SHP77 (cell line): Measurements from ENCODE around the gene CCDC60.
A peak's percentile ranks its signal among the peaks of the same experiment; 100 is the strongest.

Experiments
- DNase-seq, 2 experiments: peaks; one replicate each; lab custom pipeline; 2025; lab: John Stamatoyannopoulos, UW

CCDC60 gene

GRCh38 chr12:119540476-119540875, 205.9 kb downstream of the CCDC60 start:
- no peak for DNase-seq

DNA sequence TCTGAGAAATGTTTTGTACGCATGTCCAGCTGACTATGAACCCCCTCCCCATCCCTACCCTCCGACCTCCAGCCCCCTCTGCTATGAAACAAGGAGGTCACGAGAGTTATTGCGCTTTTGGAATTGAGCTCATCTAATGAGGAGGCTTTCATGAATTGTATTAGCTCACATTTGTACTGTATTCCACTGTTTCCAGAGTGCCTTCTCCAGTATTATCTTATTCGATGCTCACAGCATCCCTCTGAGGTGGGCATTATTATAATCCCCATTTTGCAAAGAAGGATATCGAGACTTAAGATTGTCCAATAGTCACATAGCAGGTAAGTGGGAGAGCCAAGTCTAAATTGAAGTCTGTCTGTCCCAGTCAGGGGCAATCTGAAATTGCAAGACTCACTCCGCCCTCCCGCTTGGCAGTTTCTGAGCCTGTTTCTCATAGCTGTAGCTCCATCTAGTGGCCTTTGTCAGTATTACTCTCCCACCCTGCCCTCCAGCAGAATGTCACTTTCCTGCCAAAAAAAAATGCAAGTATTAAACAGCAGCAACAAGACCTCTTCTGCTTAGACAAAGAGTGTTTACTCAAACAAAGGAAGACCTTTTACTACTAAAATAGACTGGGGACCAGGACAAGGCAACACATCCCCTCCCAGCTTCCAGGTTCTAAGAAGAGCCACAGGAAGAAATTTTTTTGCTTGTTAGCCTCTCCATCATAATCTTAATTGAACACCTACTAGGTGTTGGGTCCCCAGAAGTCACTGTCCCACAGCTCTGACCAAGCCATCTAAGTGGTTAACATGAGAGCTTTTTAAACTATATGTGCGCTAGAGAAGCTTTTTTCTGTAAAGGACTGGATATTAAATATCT, 210.5 kb downstream of the CCDC60 start:
- peak; percentile 49 to 71 for DNase-seq

GRCh38 chr12:119546340-119546739, 211.8 kb downstream of the CCDC60 start:
- DNase-seq, result no peak

- no peak for DNase-seq
These were observed 212.5 kb downstream of the CCDC60 start for GRCh38 chr12:119547001-119547400.

GRCh38 chr12:119556854-119557253, 222.3 kb downstream of the CCDC60 start:
- DNase-seq, result no peak

- DNase-seq, result no peak
These were observed 230.9 kb downstream of the CCDC60 start for GRCh38 chr12:119565404-119565803.

DNA sequence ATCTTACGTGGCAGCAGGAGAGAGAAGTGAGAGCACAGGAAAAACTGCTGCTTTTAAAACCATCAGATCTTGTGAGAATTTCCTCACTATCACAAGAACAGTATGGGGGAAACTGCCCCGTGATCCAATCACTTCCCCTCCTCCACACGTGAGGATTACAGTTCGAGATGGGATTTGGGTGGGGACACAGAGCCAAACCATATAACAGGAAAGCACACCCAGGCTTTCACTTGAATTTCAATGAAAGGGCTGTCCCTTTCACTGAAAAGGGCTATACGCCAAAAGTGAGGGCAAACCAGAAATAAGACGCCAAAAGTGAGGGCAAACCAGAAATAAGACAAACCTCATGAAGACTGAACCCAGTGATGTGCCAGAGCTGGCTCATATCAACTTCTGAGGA, 236.2 kb downstream of the CCDC60 start:
- DNase-seq, result no peak

- DNase-seq, result no peak
These were observed 238.6 kb downstream of the CCDC60 start for GRCh38 chr12:119573086-119573485.

- DNase-seq, result no peak
These were observed 239.7 kb downstream of the CCDC60 start for GRCh38 chr12:119574255-119574654.

DNA sequence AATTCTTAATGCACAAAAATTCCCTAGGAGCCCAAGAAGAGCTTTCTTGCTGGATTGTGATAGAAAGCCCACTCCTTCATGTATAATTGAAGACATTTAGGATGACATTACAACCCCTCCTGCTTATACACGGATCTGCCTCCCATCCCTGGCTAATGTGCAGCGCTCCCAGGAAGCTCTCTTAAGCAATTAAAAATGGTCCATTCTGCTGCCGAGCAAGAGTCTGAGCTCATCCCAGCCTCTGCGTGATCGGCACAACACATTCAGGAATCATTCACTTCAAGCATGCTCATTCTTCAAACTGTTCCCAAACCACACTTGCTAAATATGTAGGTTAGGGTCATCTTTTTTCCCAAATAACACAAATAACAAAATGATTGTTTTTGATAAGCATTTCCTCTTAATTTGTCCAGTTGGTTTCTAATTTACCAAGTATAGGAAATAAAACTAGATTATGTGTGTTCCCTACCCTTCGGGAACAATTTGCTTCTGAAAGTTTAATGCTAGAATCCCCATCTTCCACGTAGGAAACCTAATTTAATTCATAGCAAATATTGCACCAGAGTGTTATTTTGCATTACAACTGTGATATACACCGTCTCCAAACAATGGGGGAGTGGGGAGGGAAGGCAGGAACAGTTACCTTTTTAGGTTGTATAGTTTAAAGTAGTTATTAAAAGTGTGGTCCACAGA, 241.7 kb downstream of the CCDC60 start:
- DNase-seq, result no peak

GRCh38 chr12:119576915-119577314, 242.4 kb downstream of the CCDC60 start:
- no peak for DNase-seq

- DNase-seq, result no peak
These were observed 243.6 kb downstream of the CCDC60 start for GRCh38 chr12:119578112-119578511.

- no peak for DNase-seq
These were observed 254.6 kb downstream of the CCDC60 start for GRCh38 chr12:119589097-119589496.

DNA sequence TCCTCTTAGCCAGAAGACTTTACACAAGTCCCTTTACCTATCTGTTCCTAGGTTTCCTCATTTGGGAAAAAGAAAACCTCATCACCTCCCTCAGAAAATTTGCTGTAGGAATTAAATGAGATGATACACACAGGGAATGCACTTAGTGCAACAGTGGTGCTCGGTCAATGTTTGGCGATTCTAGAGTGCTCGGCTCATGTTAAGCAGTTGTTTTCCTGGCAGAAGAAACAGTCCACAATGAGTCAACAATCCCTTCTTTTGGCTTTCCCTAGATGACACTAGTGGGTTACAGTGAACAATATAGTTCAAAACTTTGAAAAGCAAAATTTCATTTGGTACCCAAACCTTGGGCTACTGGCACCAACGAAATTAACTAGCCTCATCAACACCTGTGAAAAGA, 255.1 kb downstream of the CCDC60 start:
- DNase-seq, result no peak
